Kidney epithelial cell (primary cell): ENCODE data around the gene ZNF479. TPM values are rescaled to one million over a fixed set of nuclear protein-coding genes. Genes with fewer than 3 reads are reported as not detected.
"Not testable (repeated sequence)": the region's sequence is repeated elsewhere in the genome, so short reads cannot be mapped to it uniquely, and the experiment has no call there.

Experiments
- DNase-seq: peaks from one replicate; pipeline ENCODE4 v3.0.0-alpha.2; 2010; ENCODE audit warnings: low read depth
- H3K27me3 ChIP-seq: 2 replicates; pipeline ENCODE4 v1.6.0; 2011; ENCODE audit warnings: low read length; ENCODE audit not compliant: control insufficient read depth, insufficient read depth
- H3K36me3 ChIP-seq: 2 replicates; pipeline ENCODE4 v1.5.1; 2011; ENCODE audit warnings: low read length; ENCODE audit not compliant: control insufficient read depth, insufficient read depth
- H3K4me3 ChIP-seq: 2 replicates; pipeline ENCODE4 v1.5.1; 2011; ENCODE audit warnings: low read depth, mild to moderate bottlenecking, control low read depth, low read length
- total RNA-seq: library from RNA; depleted of rRNA; stranded (reverse); fragments of >200 nt; gene quantifications from 2 replicates; pipeline ENCODE4 v1.2.3, GENCODE V29; 2015
- TF ChIP-seq, protein P1 (sequence below): IDR thresholded peaks from 2 replicates; pipeline ENCODE4 v1.5.1; 2011; ENCODE audit warnings: mild to moderate bottlenecking, moderate library complexity, low read length, control low read depth, inconsistent platforms; ENCODE audit not compliant: insufficient read depth, poor library complexity, severe bottlenecking

Gene ZNF479
- total RNA-seq, 1 donor from 2014 or later = not detected

DNA sequence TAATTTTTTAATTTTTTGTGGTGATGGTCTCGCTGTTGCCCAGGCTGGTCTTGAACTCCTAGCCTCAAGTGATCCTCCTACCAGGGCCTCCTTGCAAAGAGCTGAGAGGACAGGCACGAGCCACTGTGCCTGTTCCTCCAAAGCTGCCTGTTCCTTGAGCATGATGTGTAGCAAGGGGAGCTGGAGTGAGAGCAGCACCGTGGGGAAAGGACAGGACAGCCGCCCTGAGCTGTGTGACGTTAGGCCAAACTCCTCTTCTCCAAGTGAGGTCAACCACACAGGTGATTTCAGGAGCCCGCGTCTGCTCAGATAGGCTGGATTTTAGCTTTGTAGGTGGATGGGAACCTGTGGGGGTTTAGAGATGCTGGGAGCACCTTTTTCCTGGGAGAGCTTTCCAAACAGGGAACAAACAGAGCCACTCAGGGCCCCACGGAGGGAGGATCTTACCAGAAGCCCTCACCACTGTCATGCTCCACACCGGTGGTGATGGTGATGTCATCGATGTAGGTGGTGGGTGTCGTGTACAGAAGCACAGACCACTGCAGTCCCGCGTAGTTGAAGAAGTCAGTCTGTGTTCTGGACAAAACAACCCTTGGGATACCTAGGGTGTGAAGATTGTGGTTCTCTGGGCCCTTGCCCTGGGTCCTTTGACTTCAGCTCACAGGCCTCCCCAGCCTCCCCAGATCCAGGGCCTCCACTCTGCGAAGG lies 44.8 kb upstream of the ZNF479 start:
- no peaks in the 10 kb centered on the region for H3K36me3 ChIP-seq
- DNase-seq = no peak
- TF ChIP-seq, protein P1, sequence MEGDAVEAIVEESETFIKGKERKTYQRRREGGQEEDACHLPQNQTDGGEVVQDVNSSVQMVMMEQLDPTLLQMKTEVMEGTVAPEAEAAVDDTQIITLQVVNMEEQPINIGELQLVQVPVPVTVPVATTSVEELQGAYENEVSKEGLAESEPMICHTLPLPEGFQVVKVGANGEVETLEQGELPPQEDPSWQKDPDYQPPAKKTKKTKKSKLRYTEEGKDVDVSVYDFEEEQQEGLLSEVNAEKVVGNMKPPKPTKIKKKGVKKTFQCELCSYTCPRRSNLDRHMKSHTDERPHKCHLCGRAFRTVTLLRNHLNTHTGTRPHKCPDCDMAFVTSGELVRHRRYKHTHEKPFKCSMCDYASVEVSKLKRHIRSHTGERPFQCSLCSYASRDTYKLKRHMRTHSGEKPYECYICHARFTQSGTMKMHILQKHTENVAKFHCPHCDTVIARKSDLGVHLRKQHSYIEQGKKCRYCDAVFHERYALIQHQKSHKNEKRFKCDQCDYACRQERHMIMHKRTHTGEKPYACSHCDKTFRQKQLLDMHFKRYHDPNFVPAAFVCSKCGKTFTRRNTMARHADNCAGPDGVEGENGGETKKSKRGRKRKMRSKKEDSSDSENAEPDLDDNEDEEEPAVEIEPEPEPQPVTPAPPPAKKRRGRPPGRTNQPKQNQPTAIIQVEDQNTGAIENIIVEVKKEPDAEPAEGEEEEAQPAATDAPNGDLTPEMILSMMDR = no peak

GRCh38 chr7:57165285-57165899 lies 33.2 kb upstream of the ZNF479 start:
- TF ChIP-seq, protein P1 = no peak
- no peaks in the 10 kb centered on the region for H3K36me3 ChIP-seq
- H3K4me3 ChIP-seq = no peak overlapping the region
- no peak for DNase-seq
- H3K27me3 ChIP-seq = no peaks in the 10 kb centered on the region

More for the DNA sequence above, 44.8 kb upstream of the ZNF479 start:
- no peak overlapping the region for H3K4me3 ChIP-seq
- no peaks in the 10 kb centered on the region for H3K27me3 ChIP-seq

DNA sequence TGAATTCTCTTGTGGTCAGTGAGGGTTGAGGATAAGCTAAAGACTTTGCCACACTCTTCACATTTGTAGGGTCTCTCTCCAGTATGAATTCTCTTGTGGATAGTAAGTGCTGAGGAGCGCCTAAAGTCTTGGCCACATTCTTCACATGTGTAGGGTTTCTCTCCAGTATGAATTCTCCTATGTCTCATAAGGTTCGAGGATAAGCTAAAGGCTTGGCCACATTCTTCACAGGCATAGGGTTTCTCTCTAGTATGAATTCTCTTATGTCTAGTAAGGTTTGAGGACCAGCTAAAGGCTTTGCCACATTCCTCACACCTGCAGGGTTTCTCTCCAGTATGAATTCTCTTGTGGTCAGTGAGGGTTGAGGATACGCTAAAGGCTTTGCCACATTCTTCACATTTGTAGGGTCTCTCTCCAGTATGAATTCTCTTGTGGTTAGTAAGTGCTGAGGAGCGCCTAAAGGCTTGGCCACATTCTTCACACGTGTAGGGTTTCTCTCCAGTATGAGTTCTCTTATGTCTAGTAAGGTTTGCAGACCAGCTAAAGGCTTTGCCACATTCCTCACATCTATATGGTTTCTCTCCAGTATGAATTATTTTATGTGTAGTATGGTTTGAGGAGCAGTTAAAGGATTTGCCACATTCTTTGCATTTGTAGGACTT lies 12.0 kb downstream of the ZNF479 start:
- H3K27me3 ChIP-seq, H3K4me3 ChIP-seq, DNase-seq, H3K36me3 ChIP-seq: not testable (repeated sequence)
